GM12874 (cell line): ENCODE measurements around the gene GDE1.

ENCODE experiments used
- CTCF ChIP-seq: IDR thresholded peaks from 2 replicates; pipeline ENCODE4 v1.5.1; 2011; ENCODE audit warnings: low read depth, mild to moderate bottlenecking, control low read depth, low read length, moderate library complexity; ENCODE audit not compliant: insufficient read depth

The GDE1 gene

GRCh38 chr16:19497176-19497575 is 24.7 kb downstream of the GDE1 start:
- no peak for TF ChIP-seq CTCF

- no peak for TF ChIP-seq CTCF
Observed at GRCh38 chr16:19490619-19491018, 31.3 kb downstream of the GDE1 start.

GRCh38 chr16:19488213-19488640 is 33.7 kb downstream of the GDE1 start:
- TF ChIP-seq CTCF, result no peak

GRCh38 chr16:19486750-19487325 is 35.1 kb downstream of the GDE1 start:
- TF ChIP-seq CTCF, result no peak

- TF ChIP-seq CTCF, result no peak
Observed at GRCh38 chr16:19486051-19486450, 35.8 kb downstream of the GDE1 start.

- no peak for TF ChIP-seq CTCF
Observed at GRCh38 chr16:19485611-19486010, 36.3 kb downstream of the GDE1 start.

- TF ChIP-seq CTCF, result no peak
Observed at GRCh38 chr16:19484096-19484495, 37.8 kb downstream of the GDE1 start.

GRCh38 chr16:19482291-19482690 is 39.6 kb downstream of the GDE1 start:
- TF ChIP-seq CTCF, result no peak
